Ishikawa (cell line): ENCODE data around the gene TXNDC16.

Experiments used
- CEBPB ChIP-seq: IDR thresholded peaks from 2 replicates; pipeline ENCODE4 v1.6.1; 2012
- CREB1 ChIP-seq: IDR thresholded peaks from 2 replicates; pipeline ENCODE4 v1.6.1; 2012; ENCODE audit warnings: low read depth
- EGR1 ChIP-seq: IDR thresholded peaks from 2 replicates; pipeline ENCODE4 v1.6.1; 2012
- EP300 ChIP-seq: IDR thresholded peaks from 2 replicates; pipeline ENCODE4 v1.6.1; 2012; ENCODE audit warnings: borderline replicate concordance
- FOXM1 ChIP-seq: IDR thresholded peaks from 2 replicates; pipeline ENCODE4 v1.6.1; 2012; ENCODE audit warnings: low read depth, borderline replicate concordance
- MAX ChIP-seq: IDR thresholded peaks from 2 replicates; pipeline ENCODE4 v1.6.1; 2012
- NFIC ChIP-seq: IDR thresholded peaks from 2 replicates; pipeline ENCODE4 v1.6.1; 2012
- RAD21 ChIP-seq: IDR thresholded peaks from 2 replicates; pipeline ENCODE4 v1.6.1; 2012; ENCODE audit warnings: low read depth
- REST ChIP-seq: IDR thresholded peaks from 2 replicates; pipeline ENCODE4 v1.6.1; 2012; ENCODE audit warnings: low read depth, mild to moderate bottlenecking
- TAF1 ChIP-seq: IDR thresholded peaks from 2 replicates; pipeline ENCODE4 v1.6.1; 2012; ENCODE audit warnings: low read depth, mild to moderate bottlenecking
- TCF12 ChIP-seq: IDR thresholded peaks from 2 replicates; pipeline ENCODE4 v1.6.1; 2012; ENCODE audit warnings: low read depth
- TEAD4 ChIP-seq: IDR thresholded peaks from 2 replicates; pipeline ENCODE4 v1.6.1; 2012
- USF1 ChIP-seq: IDR thresholded peaks from 2 replicates; pipeline ENCODE4 v1.6.1; 2012
- YY1 ChIP-seq: IDR thresholded peaks from 2 replicates; pipeline ENCODE4 v1.6.1; 2012; ENCODE audit warnings: low read depth
- ZBTB7A ChIP-seq: IDR thresholded peaks from 2 replicates; pipeline ENCODE4 v1.6.1; 2012; ENCODE audit warnings: low read depth

Gene TXNDC16

GRCh38 chr14:52397844-52398243 is 154.5 kb downstream of the TXNDC16 start:
- no peak for TF ChIP-seq USF1
- TF ChIP-seq CEBPB = no peak
- TF ChIP-seq TAF1 = no peak
- TF ChIP-seq ZBTB7A = no peak
- no peak for TF ChIP-seq RAD21
- no peak for TF ChIP-seq FOXM1
- no peak for TF ChIP-seq TEAD4
- no peak for TF ChIP-seq TCF12
- no peak for TF ChIP-seq MAX
- TF ChIP-seq NFIC = no peak

- TF ChIP-seq MAX = no peak
- TF ChIP-seq EGR1 = no peak
- no peak for TF ChIP-seq NFIC
- TF ChIP-seq TCF12 = no peak
- TF ChIP-seq REST = no peak
- no peak for TF ChIP-seq CEBPB
- no peak for TF ChIP-seq USF1
- no peak for TF ChIP-seq CREB1
- no peak for TF ChIP-seq FOXM1
- no peak for TF ChIP-seq ZBTB7A
- TF ChIP-seq YY1 = no peak
- no peak for TF ChIP-seq EP300
- no peak for TF ChIP-seq TEAD4
These were observed 156.6 kb downstream of the TXNDC16 start for GRCh38 chr14:52395728-52396127.

- TF ChIP-seq TAF1 = no peak
- TF ChIP-seq REST = no peak
- TF ChIP-seq ZBTB7A = no peak
- TF ChIP-seq FOXM1 = no peak
- TF ChIP-seq NFIC = no peak
- TF ChIP-seq EGR1 = no peak
- no peak for TF ChIP-seq CEBPB
- no peak for TF ChIP-seq TEAD4
- TF ChIP-seq CREB1 = no peak
- TF ChIP-seq RAD21 = no peak
These were observed 160.3 kb downstream of the TXNDC16 start for GRCh38 chr14:52391881-52392615.
